Measurements from ENCODE around the gene SH3TC2. TPM values are rescaled to one million over a fixed set of nuclear protein-coding genes. Genes with fewer than 3 reads are reported as not detected.

SH3TC2 gene
- total RNA-seq, 1 experiment from 2014 or later: not detected

- Histone ChIP-seq H3K36me3 (ENCODE audit: insufficient read depth, low read length) (no peaks in the 10 kb centered on the region), H3K4me1 (ENCODE audit: low read length) (peaks cover 3% of the 10 kb centered on the region; the same call in 1 of the 2 replicates), H3K27ac (ENCODE audit: low read length) (no peak overlapping the region), H3K4me2 (ENCODE audit: low read depth, low read length, poor library complexity, severe bottlenecking) (no peak overlapping the region), H4K20me1 (ENCODE audit: insufficient read depth, low read depth, low read length) (no peaks in the 10 kb centered on the region), H3K9me2 (replicated peaks; ENCODE audit: insufficient read depth, low read length) (no peaks in the 10 kb centered on the region), H3K27me3 (ENCODE audit: low read length) (no peaks in the 10 kb centered on the region; the same call in 1 of the 2 replicates), H3K4me3 (ENCODE audit: low read length) (no peak overlapping the region), H2AFZ (ENCODE audit: low read length) (no peak overlapping the region), H3K9ac (ENCODE audit: low read length) (no peak overlapping the region), H3K79me2 (ENCODE audit: low read length) (no peaks in the 10 kb centered on the region), H3K9me3 (ENCODE audit: low read length) (no peaks in the 10 kb centered on the region)
- no peak for DNase-seq
Measured at GRCh38 chr5:148991566-148991965, 71.3 kb downstream of the SH3TC2 start.

- Histone ChIP-seq H3K9me2 (replicated peaks; ENCODE audit: insufficient read depth, low read length) (no peaks in the 10 kb centered on the region), H4K20me1 (ENCODE audit: insufficient read depth, low read depth, low read length) (no peaks in the 10 kb centered on the region), H2AFZ (ENCODE audit: low read length) (no peak overlapping the region), H3K36me3 (ENCODE audit: insufficient read depth, low read length) (no peaks in the 10 kb centered on the region), H3K27me3 (ENCODE audit: low read length) (no peaks in the 10 kb centered on the region; the same call in 1 of the 2 replicates), H3K9ac (ENCODE audit: low read length) (no peak overlapping the region), H3K4me2 (ENCODE audit: low read depth, low read length, poor library complexity, severe bottlenecking) (no peak overlapping the region), H3K79me2 (ENCODE audit: low read length) (no peaks in the 10 kb centered on the region), H3K4me3 (ENCODE audit: low read length) (no peak overlapping the region), H3K9me3 (ENCODE audit: low read length) (no peaks in the 10 kb centered on the region), H3K27ac (ENCODE audit: low read length) (no peak overlapping the region), H3K4me1 (ENCODE audit: low read length) (no peaks in the 10 kb centered on the region)
- DNase-seq: no peak
Measured at GRCh38 chr5:148990817-148991216, 72.0 kb downstream of the SH3TC2 start.

- Histone ChIP-seq H3K4me2 (ENCODE audit: low read depth, low read length, poor library complexity, severe bottlenecking) (no peak overlapping the region), H3K36me3 (ENCODE audit: insufficient read depth, low read length) (no peaks in the 10 kb centered on the region), H2AFZ (ENCODE audit: low read length) (no peak overlapping the region), H3K27me3 (ENCODE audit: low read length) (peaks cover 1% of the 10 kb centered on the region; the same call in 1 of the 2 replicates), H3K27ac (ENCODE audit: low read length) (no peak overlapping the region), H3K79me2 (ENCODE audit: low read length) (no peaks in the 10 kb centered on the region), H3K9me2 (replicated peaks; ENCODE audit: insufficient read depth, low read length) (no peaks in the 10 kb centered on the region), H3K4me3 (ENCODE audit: low read length) (no peak overlapping the region), H3K4me1 (ENCODE audit: low read length) (no peaks in the 10 kb centered on the region), H3K9ac (ENCODE audit: low read length) (no peak overlapping the region), H3K9me3 (ENCODE audit: low read length) (no peaks in the 10 kb centered on the region), H4K20me1 (ENCODE audit: insufficient read depth, low read depth, low read length) (no peaks in the 10 kb centered on the region)
- no peak for DNase-seq
Measured at GRCh38 chr5:148989567-148989966, 73.3 kb downstream of the SH3TC2 start.

- Histone ChIP-seq H3K79me2 (ENCODE audit: low read length) (no peaks in the 10 kb centered on the region), H3K4me1 (ENCODE audit: low read length) (no peaks in the 10 kb centered on the region), H3K27ac (ENCODE audit: low read length) (no peak overlapping the region), H3K4me2 (ENCODE audit: low read depth, low read length, poor library complexity, severe bottlenecking) (no peak overlapping the region), H3K9ac (ENCODE audit: low read length) (no peak overlapping the region), H2AFZ (ENCODE audit: low read length) (no peak overlapping the region), H3K9me3 (ENCODE audit: low read length) (no peaks in the 10 kb centered on the region), H3K36me3 (ENCODE audit: insufficient read depth, low read length) (no peaks in the 10 kb centered on the region), H4K20me1 (ENCODE audit: insufficient read depth, low read depth, low read length) (no peaks in the 10 kb centered on the region), H3K9me2 (replicated peaks; ENCODE audit: insufficient read depth, low read length) (no peaks in the 10 kb centered on the region), H3K4me3 (ENCODE audit: low read length) (no peak overlapping the region), H3K27me3 (ENCODE audit: low read length) (peaks cover 4% of the 10 kb centered on the region; the same call in 1 of the 2 replicates)
- no peak for DNase-seq
Measured at GRCh38 chr5:148988328-148988727, 74.5 kb downstream of the SH3TC2 start.

- H3K9me3 ChIP-seq (ENCODE audit: low read length): no peaks in the 10 kb centered on the region
- no peak for DNase-seq
Measured at GRCh38 chr5:148986636-148987035, 76.2 kb downstream of the SH3TC2 start.

GRCh38 chr5:148984345-148984744 is 78.5 kb downstream of the SH3TC2 start:
- H3K36me3 ChIP-seq (ENCODE audit: insufficient read depth, low read length): no peaks in the 10 kb centered on the region
- H3K79me2 ChIP-seq (ENCODE audit: low read length): no peaks in the 10 kb centered on the region
- no peak for DNase-seq
- H3K4me3 ChIP-seq (ENCODE audit: low read length): no peak overlapping the region
- H3K27me3 ChIP-seq (ENCODE audit: low read length): peaks cover 4% of the 10 kb centered on the region; the same call in 1 of the 2 replicates
- H3K9me2 ChIP-seq (replicated peaks; ENCODE audit: insufficient read depth, low read length): no peaks in the 10 kb centered on the region
- H3K27ac ChIP-seq (ENCODE audit: low read length): no peak overlapping the region
- no peaks in the 10 kb centered on the region for H3K4me1 ChIP-seq (ENCODE audit: low read length)
- no peaks in the 10 kb centered on the region for H3K9me3 ChIP-seq (ENCODE audit: low read length)
- H4K20me1 ChIP-seq (ENCODE audit: insufficient read depth, low read depth, low read length): no peaks in the 10 kb centered on the region
- no peak overlapping the region for H2AFZ ChIP-seq (ENCODE audit: low read length)
- H3K9ac ChIP-seq (ENCODE audit: low read length): no peak overlapping the region
- no peak overlapping the region for H3K4me2 ChIP-seq (ENCODE audit: low read depth, low read length, poor library complexity, severe bottlenecking)

More at GRCh38 chr5:148986636-148987035, 76.2 kb downstream of the SH3TC2 start:
- Histone ChIP-seq H3K4me2 (ENCODE audit: low read depth, low read length, poor library complexity, severe bottlenecking) (no peak overlapping the region), H3K79me2 (ENCODE audit: low read length) (no peaks in the 10 kb centered on the region), H3K4me3 (ENCODE audit: low read length) (no peak overlapping the region), H3K36me3 (ENCODE audit: insufficient read depth, low read length) (no peaks in the 10 kb centered on the region), H3K9ac (ENCODE audit: low read length) (no peak overlapping the region), H3K9me2 (replicated peaks; ENCODE audit: insufficient read depth, low read length) (no peaks in the 10 kb centered on the region), H3K4me1 (ENCODE audit: low read length) (no peaks in the 10 kb centered on the region), H4K20me1 (ENCODE audit: insufficient read depth, low read depth, low read length) (no peaks in the 10 kb centered on the region), H2AFZ (ENCODE audit: low read length) (no peak overlapping the region), H3K27ac (ENCODE audit: low read length) (no peak overlapping the region), H3K27me3 (ENCODE audit: low read length) (peaks cover 4% of the 10 kb centered on the region; the same call in 1 of the 2 replicates)

GRCh38 chr5:148981353-148981752 is 81.5 kb downstream of the SH3TC2 start:
- Histone ChIP-seq H3K4me1 (ENCODE audit: low read length) (no peaks in the 10 kb centered on the region), H3K4me3 (ENCODE audit: low read length) (no peak overlapping the region), H3K79me2 (ENCODE audit: low read length) (no peaks in the 10 kb centered on the region), H3K9ac (ENCODE audit: low read length) (no peak overlapping the region), H3K36me3 (ENCODE audit: insufficient read depth, low read length) (no peaks in the 10 kb centered on the region), H3K9me3 (ENCODE audit: low read length) (no peaks in the 10 kb centered on the region), H4K20me1 (ENCODE audit: insufficient read depth, low read depth, low read length) (no peaks in the 10 kb centered on the region), H3K27me3 (ENCODE audit: low read length) (peaks cover 4% of the 10 kb centered on the region; the same call in 1 of the 2 replicates), H3K4me2 (ENCODE audit: low read depth, low read length, poor library complexity, severe bottlenecking) (no peak overlapping the region), H3K27ac (ENCODE audit: low read length) (no peak overlapping the region), H2AFZ (ENCODE audit: low read length) (no peak overlapping the region), H3K9me2 (replicated peaks; ENCODE audit: insufficient read depth, low read length) (no peaks in the 10 kb centered on the region)
- no peak for DNase-seq

GRCh38 chr5:148980731-148981130 is 82.1 kb downstream of the SH3TC2 start:
- Histone ChIP-seq H3K4me3 (ENCODE audit: low read length) (no peak overlapping the region), H3K9me3 (ENCODE audit: low read length) (no peaks in the 10 kb centered on the region), H3K4me2 (ENCODE audit: low read depth, low read length, poor library complexity, severe bottlenecking) (no peak overlapping the region), H3K4me1 (ENCODE audit: low read length) (no peaks in the 10 kb centered on the region), H3K9me2 (replicated peaks; ENCODE audit: insufficient read depth, low read length) (no peaks in the 10 kb centered on the region), H3K79me2 (ENCODE audit: low read length) (no peaks in the 10 kb centered on the region), H2AFZ (ENCODE audit: low read length) (no peak overlapping the region), H3K27ac (ENCODE audit: low read length) (no peak overlapping the region), H4K20me1 (ENCODE audit: insufficient read depth, low read depth, low read length) (no peaks in the 10 kb centered on the region), H3K27me3 (ENCODE audit: low read length) (peaks cover 4% of the 10 kb centered on the region; the same call in 1 of the 2 replicates), H3K9ac (ENCODE audit: low read length) (no peak overlapping the region), H3K36me3 (ENCODE audit: insufficient read depth, low read length) (no peaks in the 10 kb centered on the region)
- DNase-seq: no peak

All from Karpas-422 (cell line).